A549 (cell line): Measurements from ENCODE around the gene FAM50A. TPM values are rescaled to one million over a fixed set of nuclear protein-coding genes. Genes with fewer than 3 reads are reported as not detected.

Experiments
- ATAC-seq, 2 experiments: fragments of 200-7000 bp in 1 of 2; fragments of >200 bp in 1 of 2; cut with Nextera tagmentation in 1 of 2; cut with Tn5 transposase in 1 of 2; 3 replicates each; pipeline versions ENCODE4 v1.8.0 to v1.9.1; 2018 to 2020; ENCODE audit warnings: mild to moderate bottlenecking in 1 of 2, moderate library complexity in 1 of 2
- CTCF ChIA-PET: fragments of 300-600 bp; sonication (Branson Sonifier 250); formaldehyde crosslinking; extraction: SDS; loops from one replicate; lab custom pipeline; 2021; ENCODE audit warnings: antibody characterized with exemption, inconsistent platforms; lab: Yijun Ruan, JAX
- POLR2A ChIA-PET: fragments of 350-600 bp; formaldehyde crosslinking; extraction: SDS; loops from one replicate; lab custom pipeline; 2021; ENCODE audit warnings: antibody characterized with exemption, inconsistent platforms; lab: Yijun Ruan, JAX
- DNase-seq, 2 experiments: peaks; one replicate each; pipeline versions ENCODE4 v3.0.0 to v3.0.0-alpha.2; 2011 to 2016; ENCODE audit warnings: low read depth in 1 of 2, low spot score in 1 of 2
- FAIRE-seq: peaks from 2 replicates; lab custom pipeline; 2011; peaks lifted over from hg19 to GRCh38; lab: Jason Lieb, UNC
- H3K27ac ChIP-seq, 2 experiments: fragments of >200 bp; sonication (Bioruptor Twin); formaldehyde crosslinking; 3 replicates each; pipeline ENCODE4 v1.5.1; 2016 to 2017
- H3K4me1 ChIP-seq: fragments of >200 bp; sonication (Bioruptor Twin); formaldehyde crosslinking; 3 replicates; pipeline ENCODE4 v1.6.1; 2016
- H3K4me2 ChIP-seq: fragments of >200 bp; sonication (Bioruptor Twin); formaldehyde crosslinking; 3 replicates; pipeline ENCODE4 v1.6.1; 2016
- H3K4me3 ChIP-seq: fragments of >200 bp; sonication (Bioruptor Twin); formaldehyde crosslinking; 3 replicates; pipeline ENCODE4 v1.5.1; 2016
- H3K9me3 ChIP-seq: fragments of >200 bp; sonication (Bioruptor Twin); formaldehyde crosslinking; 3 replicates; pipeline ENCODE4 v1.6.1; 2016
- ATOH8 ChIP-seq: fragments of 250-450 bp; sonication (Bioruptor Pico); IDR thresholded peaks from 2 replicates; pipeline ENCODE4 v1.5.0; 2020; ENCODE audit warnings: low read depth, mild to moderate bottlenecking, moderate library complexity
- CHD4 ChIP-seq: fragments of 200-600 bp; sonication (generic); IDR thresholded peaks from 2 replicates; pipeline ENCODE4 v1.6.1; 2016; ENCODE audit warnings: antibody characterized with exemption, mild to moderate bottlenecking, borderline replicate concordance
- CTCF ChIP-seq: fragments of >200 bp; sonication (Bioruptor Twin); formaldehyde crosslinking; IDR thresholded peaks from 3 replicates; pipeline ENCODE4 v1.5.1; 2016
- EHMT2 ChIP-seq: fragments of 200-600 bp; sonication (generic); IDR thresholded peaks from 2 replicates; pipeline ENCODE4 v1.6.1; 2016; ENCODE audit warnings: antibody characterized with exemption, low read depth, mild to moderate bottlenecking, moderate library complexity
- ELK1 ChIP-seq: fragments of 150-350 bp; IDR thresholded peaks from 2 replicates; pipeline ENCODE4 v1.6.1; 2014; ENCODE audit warnings: low read depth, mild to moderate bottlenecking, low read length
- FOXS1 ChIP-seq: fragments of 250-450 bp; sonication (Bioruptor Pico); IDR thresholded peaks from 2 replicates; pipeline ENCODE4 v1.5.0; 2020; ENCODE audit warnings: mild to moderate bottlenecking, moderate library complexity
- HEYL ChIP-seq: fragments of 250-450 bp; sonication (Bioruptor Pico); IDR thresholded peaks from 2 replicates; pipeline ENCODE4 v1.8.0; 2021; ENCODE audit warnings: mild to moderate bottlenecking, moderate library complexity
- HMGXB4 ChIP-seq: fragments of 250-450 bp; sonication (Bioruptor Pico); IDR thresholded peaks from 2 replicates; pipeline ENCODE4 v1.5.0; 2021; ENCODE audit warnings: mild to moderate bottlenecking, moderate library complexity, borderline replicate concordance
- JUN ChIP-seq, 2 experiments: fragments of >200 bp; sonication (Bioruptor Twin); formaldehyde crosslinking; IDR thresholded peaks; 2 replicates in 1 of 2; 3 replicates in 1 of 2; pipeline ENCODE4 v1.6.1; 2016 to 2017
- KDM5A ChIP-seq: fragments of 200-600 bp; sonication (generic); IDR thresholded peaks from 2 replicates; pipeline ENCODE4 v1.6.1; 2016; ENCODE audit warnings: antibody characterized with exemption, mild to moderate bottlenecking
- MYC ChIP-seq: IDR thresholded peaks from 2 replicates; pipeline ENCODE4 v1.6.1; 2012; ENCODE audit warnings: mild to moderate bottlenecking, inconsistent platforms, low read length, improper control_type of control experiment, borderline replicate concordance
- NFE2L2 ChIP-seq: fragments of 150-350 bp; conservative IDR thresholded peaks from 2 replicates; pipeline ENCODE4 v1.6.1; 2014; ENCODE audit warnings: low read length
- NR3C1 ChIP-seq: fragments of >200 bp; sonication (Bioruptor Twin); formaldehyde crosslinking; IDR thresholded peaks from 3 replicates; pipeline ENCODE4 v1.6.1; 2017
- PHF8 ChIP-seq: fragments of 200-600 bp; sonication (generic); IDR thresholded peaks from 2 replicates; pipeline ENCODE4 v1.6.1; 2016; ENCODE audit warnings: low read depth, mild to moderate bottlenecking, antibody characterized with exemption, moderate library complexity, borderline replicate concordance
- RCOR1 ChIP-seq: fragments of 150-350 bp; IDR thresholded peaks from 2 replicates; pipeline ENCODE4 v1.6.1; 2014; ENCODE audit warnings: antibody characterized with exemption, low read length, low read depth
- RNF2 ChIP-seq: fragments of 200-600 bp; sonication (generic); IDR thresholded peaks from 2 replicates; pipeline ENCODE4 v1.6.1; 2016; ENCODE audit warnings: low read depth, mild to moderate bottlenecking, antibody characterized with exemption, moderate library complexity, borderline replicate concordance
- USF2 ChIP-seq: fragments of 450-650 bp; IDR thresholded peaks from 2 replicates; pipeline ENCODE4 v1.6.1; 2014; ENCODE audit warnings: antibody characterized with exemption
- ZC3H11A ChIP-seq: fragments of 450-650 bp; IDR thresholded peaks from 2 replicates; pipeline ENCODE4 v1.6.1; 2014; ENCODE audit warnings: antibody characterized with exemption, mild to moderate bottlenecking
- ZFP36 ChIP-seq: fragments of 450-650 bp; IDR thresholded peaks from 2 replicates; pipeline ENCODE4 v1.6.1; 2014; ENCODE audit warnings: borderline replicate concordance; ENCODE audit not compliant: partially characterized antibody
- ZNF302 ChIP-seq: fragments of 250-450 bp; sonication (Bioruptor Pico); IDR thresholded peaks from 2 replicates; pipeline ENCODE4 v1.9.0; 2021; ENCODE audit warnings: inconsistent platforms, mild to moderate bottlenecking, moderate library complexity
- WGBS: methylation state at CpG from one replicate; pipeline ENCODE4 v1.1.6; 2017; ENCODE audit errors: missing lambda C conversion rate; 5-methylcytosine and 5-hydroxymethylcytosine counted together
- polyA plus RNA-seq, 4 experiments: library from polyadenylated mRNA; depleted of rRNA in 3 of 4; stranded (reverse); fragments of >200 nt; fragmentation: RNase III in 1 of 4; extraction: RNeasy Plus Mini Kit Qiagen cat#74134 plus additional on column Dnase treatment in 1 of 4; gene quantifications; 2 replicates in 3 of 4; 3 replicates in 1 of 4; pipeline ENCODE4 v1.2.3, GENCODE V29; 2011 to 2017

The FAM50A gene
- polyA plus RNA-seq, 2 of the 4 experiments (the other 2 are of a cell fraction) = 57.8 to 123 TPM

GRCh38 chrX:154481911-154482601 is 38.1 kb downstream of the FAM50A start:
- FAIRE-seq (no peak), DNase-seq (no peak), ATAC-seq (no peak)
- POLR2A ChIA-PET = interaction anchor here (1.0 to 1.1 kb wide), 2 partner anchors 9 to 111 kb away, joined by 3 to 4 read pairs; partner anchors contain the start of gene SLC10A3
- H3K27ac ChIP-seq = no peak overlapping the region
- CTCF ChIA-PET = no interaction called here
- 80% methylated on average over 10 of the region's 14 CpGs for WGBS
- H3K4me1 ChIP-seq = peaks cover 23% of the 10 kb centered on the region
- no peak overlapping the region for H3K4me3 ChIP-seq
- TF ChIP-seq ZC3H11A (no peak), HMGXB4 (CRISPR knock-in tag) (no peak), KDM5A (no peak), NFE2L2 (no peak), FOXS1 (CRISPR knock-in tag) (no peak), JUN (IDR thresholded peaks at IDR 0.05) (no peak), EHMT2 (no peak), ZFP36 (no peak), MYC (no peak), CHD4 (no peak), USF2 (no peak), CTCF (no peak), ZNF302 (CRISPR knock-in tag) (no peak), HEYL (no peak), NR3C1 (no peak), RNF2 (no peak), RCOR1 (no peak), PHF8 (no peak), ELK1 (no peak), ATOH8 (CRISPR knock-in tag) (no peak)
- no peaks in the 10 kb centered on the region for H3K9me3 ChIP-seq
- H3K4me2 ChIP-seq = no peak overlapping the region
